ENCODE results near the gene CUEDC2.

The CUEDC2 gene

GRCh38 chr10:102423372-102423968 is 8.9 kb downstream of the CUEDC2 start:
- no peak for DNase-seq

GRCh38 chr10:102422545-102423129 is 9.7 kb downstream of the CUEDC2 start:
- DNase-seq, result no peak

- DNase-seq, result no peak
Observed at GRCh38 chr10:102421757-102422512, 10.4 kb downstream of the CUEDC2 start.

- no peak for DNase-seq
Observed at GRCh38 chr10:102421507-102421756, 10.9 kb downstream of the CUEDC2 start.

GRCh38 chr10:102420714-102421506 is 11.5 kb downstream of the CUEDC2 start, which contains the start of gene FBXL15:
Gene FBXL15, plus strand, starts transcription at chr10:102420836. Its CDS starts 294 bp downstream, at chr10:102421130.
- peak; percentile 87 for DNase-seq

GRCh38 chr10:102420181-102420713 is 12.1 kb downstream of the CUEDC2 start:
- no peak for DNase-seq

- no peak for DNase-seq
Observed at GRCh38 chr10:102419269-102420180, 12.8 kb downstream of the CUEDC2 start.

- no peak for DNase-seq
Observed at GRCh38 chr10:102418622-102419268, 13.6 kb downstream of the CUEDC2 start, which contains the start of gene PSD. Gene PSD, minus strand, starts transcription at chr10:102418785. Its CDS starts 1,747 bp downstream, at chr10:102417038.

GRCh38 chr10:102416695-102417094 is 15.7 kb downstream of the CUEDC2 start:
- DNase-seq, result no peak

GRCh38 chr10:102416283-102416682 is 16.1 kb downstream of the CUEDC2 start:
- DNase-seq, result no peak

- DNase-seq, result no peak
Observed at GRCh38 chr10:102414749-102415148, 17.6 kb downstream of the CUEDC2 start.

GRCh38 chr10:102413806-102414561 is 18.4 kb downstream of the CUEDC2 start:
- no peak for DNase-seq

GRCh38 chr10:102413053-102413705 is 19.2 kb downstream of the CUEDC2 start:
- DNase-seq, result no peak

- DNase-seq, result no peak
Observed at GRCh38 chr10:102412293-102412692, 20.1 kb downstream of the CUEDC2 start.

GRCh38 chr10:102411341-102412255 is 20.8 kb downstream of the CUEDC2 start:
- no peak for DNase-seq

- no peak for DNase-seq
Observed at GRCh38 chr10:102410429-102411073, 21.8 kb downstream of the CUEDC2 start.

- DNase-seq, result no peak
Observed at GRCh38 chr10:102409604-102410428, 22.6 kb downstream of the CUEDC2 start.
